Spleen (tissue), 7 donors: ENCODE measurements around the gene HOXD10.

Experiments used
- CTCF ChIP-seq, 11 experiments: fragments of 200-600 bp in 7 of 11; fragments of 450-650 bp in 4 of 11; sonication (generic) in 4 of 11; IDR thresholded peaks in 8 of 11; conservative IDR thresholded peaks in 3 of 11; 1 replicate in 7 of 11; 2 replicates in 4 of 11; pipeline versions ENCODE4 v1.4.0 to v1.8.0; 2016 to 2021; ENCODE audit warnings: antibody characterized with exemption in 11 of 11, inconsistent platforms in 4 of 11, mild to moderate bottlenecking in 1 of 11
- POLR2A ChIP-seq, 3 donors: fragments of 450-650 bp; IDR thresholded peaks; one replicate each; pipeline ENCODE4 v1.5.1; 2017; ENCODE audit warnings: antibody characterized with exemption in 3 of 3, mild to moderate bottlenecking in 1 of 3
- POLR2AphosphoS5 ChIP-seq, 3 donors: sonication (generic); formaldehyde crosslinking; IDR thresholded peaks; one replicate each; pipeline ENCODE4 v1.5.1; 2017; ENCODE audit warnings: antibody characterized with exemption in 3 of 3
- donor health status: DM: no; HTN: no; CAD: no; lungs with moderate emphysema.
- donor health status: DM: no; HTN: no; CAD: no.
- donor health status: DM: no; HTN: no; CAD: no.

- TF ChIP-seq CTCF (IDR thresholded peaks at IDR 0.05 in 8 of 11, conservative IDR thresholded peaks at IDR 0.05 in 3 of 11) (no peak), POLR2A (IDR thresholded peaks at IDR 0.05) (no peak), POLR2AphosphoS5 (IDR thresholded peaks at IDR 0.05) (no peak)
Measured at GRCh38 chr2:176067589-176068418, 48.8 kb upstream of the HOXD10 start.
